ENCODE measurements around the gene PRKCE. TPM values are rescaled to one million over a fixed set of nuclear protein-coding genes. Genes with fewer than 3 reads are reported as not detected.

The PRKCE gene
- polyA plus RNA-seq, 1 of the 3 experiments (the other 2 are of a cell fraction), result 16.3 TPM

DNA sequence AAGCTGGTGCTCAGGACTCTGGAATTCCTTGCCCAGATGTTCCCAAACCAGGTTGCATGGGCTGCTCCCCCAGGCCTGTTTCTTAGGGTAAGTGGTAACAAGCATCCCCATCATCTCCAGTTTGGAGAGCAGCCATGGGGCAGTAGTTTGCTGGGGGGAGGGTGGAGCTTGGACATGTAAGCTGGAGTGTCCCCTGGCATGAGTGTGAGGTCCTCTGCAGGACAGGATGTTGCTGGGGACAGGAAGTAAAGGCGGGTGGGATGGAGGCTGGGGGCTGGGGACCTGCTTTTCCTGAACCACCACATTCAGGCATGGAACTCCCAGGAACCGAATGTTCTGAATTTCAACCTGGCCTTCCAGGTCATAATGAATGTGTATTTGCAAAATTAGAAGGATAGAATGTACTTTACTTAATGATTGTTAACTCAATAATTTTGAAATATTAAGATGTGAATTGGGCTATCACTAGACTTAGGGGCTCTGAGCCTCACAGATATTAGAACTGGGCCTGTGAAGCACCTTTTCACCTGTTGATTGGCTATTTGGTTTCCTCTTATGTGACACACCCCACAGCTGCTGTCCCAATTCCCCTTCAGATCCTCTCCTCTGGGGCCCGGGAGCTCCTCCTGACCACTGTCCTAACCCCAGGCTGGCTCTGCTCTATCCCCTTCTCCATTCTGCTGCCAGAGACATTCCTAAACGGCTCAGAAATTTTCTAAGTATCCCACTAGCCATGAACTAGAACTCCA lies 579.4 kb downstream of the PRKCE start (continued):
- TF ChIP-seq, protein P1, sequence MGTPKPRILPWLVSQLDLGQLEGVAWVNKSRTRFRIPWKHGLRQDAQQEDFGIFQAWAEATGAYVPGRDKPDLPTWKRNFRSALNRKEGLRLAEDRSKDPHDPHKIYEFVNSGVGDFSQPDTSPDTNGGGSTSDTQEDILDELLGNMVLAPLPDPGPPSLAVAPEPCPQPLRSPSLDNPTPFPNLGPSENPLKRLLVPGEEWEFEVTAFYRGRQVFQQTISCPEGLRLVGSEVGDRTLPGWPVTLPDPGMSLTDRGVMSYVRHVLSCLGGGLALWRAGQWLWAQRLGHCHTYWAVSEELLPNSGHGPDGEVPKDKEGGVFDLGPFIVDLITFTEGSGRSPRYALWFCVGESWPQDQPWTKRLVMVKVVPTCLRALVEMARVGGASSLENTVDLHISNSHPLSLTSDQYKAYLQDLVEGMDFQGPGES (IDR thresholded peaks at IDR 0.05; ENCODE audit: low read depth, low read length), result no peak
- TF ChIP-seq RXRA (IDR thresholded peaks at IDR 0.05; ENCODE audit: borderline replicate concordance, low read depth) (no peak), FOXM1 (IDR thresholded peaks at IDR 0.05; ENCODE audit: low read depth) (no peak), POLR2AphosphoS5 (IDR thresholded peaks at IDR 0.05; ENCODE audit: low read depth, low read length) (no peak)
- TF ChIP-seq, protein P2, sequence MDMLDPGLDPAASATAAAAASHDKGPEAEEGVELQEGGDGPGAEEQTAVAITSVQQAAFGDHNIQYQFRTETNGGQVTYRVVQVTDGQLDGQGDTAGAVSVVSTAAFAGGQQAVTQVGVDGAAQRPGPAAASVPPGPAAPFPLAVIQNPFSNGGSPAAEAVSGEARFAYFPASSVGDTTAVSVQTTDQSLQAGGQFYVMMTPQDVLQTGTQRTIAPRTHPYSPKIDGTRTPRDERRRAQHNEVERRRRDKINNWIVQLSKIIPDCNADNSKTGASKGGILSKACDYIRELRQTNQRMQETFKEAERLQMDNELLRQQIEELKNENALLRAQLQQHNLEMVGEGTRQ (IDR thresholded peaks at IDR 0.05; ENCODE audit: borderline replicate concordance, low read depth, low read length), result no peak

DNA sequence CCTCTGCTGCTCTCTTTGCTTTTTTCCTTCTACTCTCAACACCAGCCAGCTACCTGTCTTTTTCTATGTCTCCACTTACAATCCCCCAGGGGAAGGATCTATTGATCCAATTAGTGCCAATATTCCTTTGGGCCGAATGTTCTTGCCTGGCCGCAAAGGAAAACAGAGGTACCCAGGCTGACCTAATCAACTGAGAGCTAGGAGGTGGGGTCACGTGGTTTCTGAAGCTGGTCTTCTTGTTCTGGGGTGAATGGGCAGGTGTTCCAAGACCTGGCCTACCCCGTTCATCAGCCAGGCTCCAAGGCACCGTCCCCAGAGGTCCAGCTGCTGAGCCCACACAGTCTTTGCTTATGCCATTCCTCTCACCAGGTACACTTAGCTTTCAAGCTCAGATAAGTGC lies 580.2 kb downstream of the PRKCE start:
- no peak overlapping the region for H3K27ac ChIP-seq (ENCODE audit: low read depth in 2 of 2, low read length in 1 of 2)
- H4K20me1 ChIP-seq (ENCODE audit: insufficient read depth), result no peaks in the 10 kb centered on the region
- H2AFZ ChIP-seq (ENCODE audit: low read depth), result no peak overlapping the region
- no peak overlapping the region for H3K4me3 ChIP-seq (ENCODE audit: low read depth in 2 of 2, low read length in 1 of 2)
- POLR2A ChIA-PET, result interaction anchor here (1.2 kb wide), 1 partner anchor 65 kb away, joined by 3 read pairs; the partner anchor contains the start of gene EPAS1
- H3K9me2 ChIP-seq, result no peaks in the 10 kb centered on the region
- H3K4me1 ChIP-seq (ENCODE audit: control insufficient read depth in 1 of 2, insufficient read depth in 2 of 2, low read depth in 1 of 2, low read length in 1 of 2), result peaks cover 0 to 28% of the 10 kb centered on the region in 2 experiments; a peak in 2 of 4 replicates
- H3F3A ChIP-seq (replicated peaks; ENCODE audit: insufficient read depth), result no peaks in the 10 kb centered on the region
- H3K27me3 ChIP-seq (ENCODE audit: insufficient read depth), result no peaks in the 10 kb centered on the region
- CTCF ChIA-PET, result interaction anchor here (0.5 to 1.5 kb wide), 4 partner anchors 24 to 221 kb away, joined by 3 to 6 read pairs (median 4); no protein-coding TSS in a partner anchor
- H3K79me2 ChIP-seq (ENCODE audit: insufficient read depth), result no peaks in the 10 kb centered on the region
- TF ChIP-seq ELF1 (IDR thresholded peaks at IDR 0.05) (no peak), FOXM1 (IDR thresholded peaks at IDR 0.05; ENCODE audit: low read depth) (no peak), FOSL2 (IDR thresholded peaks at IDR 0.05; ENCODE audit: borderline replicate concordance, low read depth) (no peak)
- TF ChIP-seq, protein P3, sequence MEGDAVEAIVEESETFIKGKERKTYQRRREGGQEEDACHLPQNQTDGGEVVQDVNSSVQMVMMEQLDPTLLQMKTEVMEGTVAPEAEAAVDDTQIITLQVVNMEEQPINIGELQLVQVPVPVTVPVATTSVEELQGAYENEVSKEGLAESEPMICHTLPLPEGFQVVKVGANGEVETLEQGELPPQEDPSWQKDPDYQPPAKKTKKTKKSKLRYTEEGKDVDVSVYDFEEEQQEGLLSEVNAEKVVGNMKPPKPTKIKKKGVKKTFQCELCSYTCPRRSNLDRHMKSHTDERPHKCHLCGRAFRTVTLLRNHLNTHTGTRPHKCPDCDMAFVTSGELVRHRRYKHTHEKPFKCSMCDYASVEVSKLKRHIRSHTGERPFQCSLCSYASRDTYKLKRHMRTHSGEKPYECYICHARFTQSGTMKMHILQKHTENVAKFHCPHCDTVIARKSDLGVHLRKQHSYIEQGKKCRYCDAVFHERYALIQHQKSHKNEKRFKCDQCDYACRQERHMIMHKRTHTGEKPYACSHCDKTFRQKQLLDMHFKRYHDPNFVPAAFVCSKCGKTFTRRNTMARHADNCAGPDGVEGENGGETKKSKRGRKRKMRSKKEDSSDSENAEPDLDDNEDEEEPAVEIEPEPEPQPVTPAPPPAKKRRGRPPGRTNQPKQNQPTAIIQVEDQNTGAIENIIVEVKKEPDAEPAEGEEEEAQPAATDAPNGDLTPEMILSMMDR (IDR thresholded peaks at IDR 0.05), result no peak
- 91% methylated on average over 5 of the region's 5 CpGs for WGBS (ENCODE audit: low lambda C conversion rate)
- no peaks in the 10 kb centered on the region for H3K9me3 ChIP-seq
- H3K36me3 ChIP-seq (replicated peaks in 1 of 2; ENCODE audit: control insufficient read depth in 1 of 2, insufficient read depth in 2 of 2, low read length in 1 of 2), result no peaks in the 10 kb centered on the region
- H3K9ac ChIP-seq, result no peak overlapping the region
- H3K4me2 ChIP-seq, result no peak overlapping the region
- no peak for DNase-seq

DNA sequence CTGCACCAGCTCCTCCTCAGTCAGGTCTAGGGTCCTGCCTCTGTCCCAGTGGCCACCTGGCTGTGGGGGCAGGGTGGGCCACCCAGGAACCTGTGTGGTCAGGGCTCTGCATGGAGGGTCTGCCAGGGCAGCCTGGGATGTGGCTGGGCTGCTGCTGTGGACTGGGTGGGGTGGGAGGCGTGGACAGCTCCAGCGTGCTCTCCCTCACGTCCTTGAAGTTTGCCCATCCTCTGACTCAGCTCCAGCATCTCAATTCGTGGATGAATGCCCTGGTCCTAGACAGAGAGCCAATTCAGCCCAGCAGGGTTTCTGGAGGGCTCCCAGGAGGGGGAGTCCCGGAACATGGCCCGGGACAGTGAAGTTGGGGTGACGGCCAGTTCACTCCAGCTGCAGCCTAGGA lies 581.4 kb downstream of the PRKCE start:
- H3K9me2 ChIP-seq, result no peaks in the 10 kb centered on the region
- CTCF ChIA-PET, result interaction anchor here (1.1 to 1.5 kb wide), 2 partner anchors 17 to 153 kb away, joined by 3 to 5 read pairs; no protein-coding TSS in a partner anchor
- no peak overlapping the region for H3K9ac ChIP-seq
- no CpG with 5 or more reads among the region's 7 CpGs for WGBS (ENCODE audit: low lambda C conversion rate)
- H2AFZ ChIP-seq (ENCODE audit: low read depth), result no peak overlapping the region
- H3F3A ChIP-seq (replicated peaks; ENCODE audit: insufficient read depth), result no peaks in the 10 kb centered on the region
- peaks cover 0 to 40% of the 10 kb centered on the region in 2 experiments; a peak in 2 of 4 replicates for H3K4me1 ChIP-seq (ENCODE audit: control insufficient read depth in 1 of 2, insufficient read depth in 2 of 2, low read depth in 1 of 2, low read length in 1 of 2)
- H3K9me3 ChIP-seq, result no peaks in the 10 kb centered on the region
- POLR2A ChIA-PET, result interaction anchor here (0.9 kb wide), 1 partner anchor 64 kb away, joined by 3 read pairs; the partner anchor contains the start of gene EPAS1
- H4K20me1 ChIP-seq (ENCODE audit: insufficient read depth), result no peaks in the 10 kb centered on the region
- no peaks in the 10 kb centered on the region for H3K79me2 ChIP-seq (ENCODE audit: insufficient read depth)
- no peak overlapping the region for H3K4me3 ChIP-seq (ENCODE audit: low read depth in 2 of 2, low read length in 1 of 2)
- H3K4me2 ChIP-seq, result no peak overlapping the region
- DNase-seq, result no peak
- no peaks in the 10 kb centered on the region for H3K27me3 ChIP-seq (ENCODE audit: insufficient read depth)
- H3K27ac ChIP-seq (ENCODE audit: low read depth in 2 of 2, low read length in 1 of 2), result no peak overlapping the region
- H3K36me3 ChIP-seq (replicated peaks in 1 of 2; ENCODE audit: control insufficient read depth in 1 of 2, insufficient read depth in 2 of 2, low read length in 1 of 2), result no peaks in the 10 kb centered on the region
- TF ChIP-seq, protein P4, sequence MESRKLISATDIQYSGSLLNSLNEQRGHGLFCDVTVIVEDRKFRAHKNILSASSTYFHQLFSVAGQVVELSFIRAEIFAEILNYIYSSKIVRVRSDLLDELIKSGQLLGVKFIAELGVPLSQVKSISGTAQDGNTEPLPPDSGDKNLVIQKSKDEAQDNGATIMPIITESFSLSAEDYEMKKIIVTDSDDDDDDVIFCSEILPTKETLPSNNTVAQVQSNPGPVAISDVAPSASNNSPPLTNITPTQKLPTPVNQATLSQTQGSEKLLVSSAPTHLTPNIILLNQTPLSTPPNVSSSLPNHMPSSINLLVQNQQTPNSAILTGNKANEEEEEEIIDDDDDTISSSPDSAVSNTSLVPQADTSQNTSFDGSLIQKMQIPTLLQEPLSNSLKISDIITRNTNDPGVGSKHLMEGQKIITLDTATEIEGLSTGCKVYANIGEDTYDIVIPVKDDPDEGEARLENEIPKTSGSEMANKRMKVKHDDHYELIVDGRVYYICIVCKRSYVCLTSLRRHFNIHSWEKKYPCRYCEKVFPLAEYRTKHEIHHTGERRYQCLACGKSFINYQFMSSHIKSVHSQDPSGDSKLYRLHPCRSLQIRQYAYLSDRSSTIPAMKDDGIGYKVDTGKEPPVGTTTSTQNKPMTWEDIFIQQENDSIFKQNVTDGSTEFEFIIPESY (IDR thresholded peaks at IDR 0.05; ENCODE audit: borderline replicate concordance, low read depth), result no peak
- no peak for TF ChIP-seq NFIC (IDR thresholded peaks at IDR 0.05; ENCODE audit: borderline replicate concordance)
- TF ChIP-seq, protein P5, sequence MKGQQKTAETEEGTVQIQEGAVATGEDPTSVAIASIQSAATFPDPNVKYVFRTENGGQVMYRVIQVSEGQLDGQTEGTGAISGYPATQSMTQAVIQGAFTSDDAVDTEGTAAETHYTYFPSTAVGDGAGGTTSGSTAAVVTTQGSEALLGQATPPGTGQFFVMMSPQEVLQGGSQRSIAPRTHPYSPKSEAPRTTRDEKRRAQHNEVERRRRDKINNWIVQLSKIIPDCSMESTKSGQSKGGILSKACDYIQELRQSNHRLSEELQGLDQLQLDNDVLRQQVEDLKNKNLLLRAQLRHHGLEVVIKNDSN (IDR thresholded peaks at IDR 0.05; ENCODE audit: borderline replicate concordance, low read depth), result no peak
- TF ChIP-seq, protein P6, sequence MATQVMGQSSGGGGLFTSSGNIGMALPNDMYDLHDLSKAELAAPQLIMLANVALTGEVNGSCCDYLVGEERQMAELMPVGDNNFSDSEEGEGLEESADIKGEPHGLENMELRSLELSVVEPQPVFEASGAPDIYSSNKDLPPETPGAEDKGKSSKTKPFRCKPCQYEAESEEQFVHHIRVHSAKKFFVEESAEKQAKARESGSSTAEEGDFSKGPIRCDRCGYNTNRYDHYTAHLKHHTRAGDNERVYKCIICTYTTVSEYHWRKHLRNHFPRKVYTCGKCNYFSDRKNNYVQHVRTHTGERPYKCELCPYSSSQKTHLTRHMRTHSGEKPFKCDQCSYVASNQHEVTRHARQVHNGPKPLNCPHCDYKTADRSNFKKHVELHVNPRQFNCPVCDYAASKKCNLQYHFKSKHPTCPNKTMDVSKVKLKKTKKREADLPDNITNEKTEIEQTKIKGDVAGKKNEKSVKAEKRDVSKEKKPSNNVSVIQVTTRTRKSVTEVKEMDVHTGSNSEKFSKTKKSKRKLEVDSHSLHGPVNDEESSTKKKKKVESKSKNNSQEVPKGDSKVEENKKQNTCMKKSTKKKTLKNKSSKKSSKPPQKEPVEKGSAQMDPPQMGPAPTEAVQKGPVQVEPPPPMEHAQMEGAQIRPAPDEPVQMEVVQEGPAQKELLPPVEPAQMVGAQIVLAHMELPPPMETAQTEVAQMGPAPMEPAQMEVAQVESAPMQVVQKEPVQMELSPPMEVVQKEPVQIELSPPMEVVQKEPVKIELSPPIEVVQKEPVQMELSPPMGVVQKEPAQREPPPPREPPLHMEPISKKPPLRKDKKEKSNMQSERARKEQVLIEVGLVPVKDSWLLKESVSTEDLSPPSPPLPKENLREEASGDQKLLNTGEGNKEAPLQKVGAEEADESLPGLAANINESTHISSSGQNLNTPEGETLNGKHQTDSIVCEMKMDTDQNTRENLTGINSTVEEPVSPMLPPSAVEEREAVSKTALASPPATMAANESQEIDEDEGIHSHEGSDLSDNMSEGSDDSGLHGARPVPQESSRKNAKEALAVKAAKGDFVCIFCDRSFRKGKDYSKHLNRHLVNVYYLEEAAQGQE (IDR thresholded peaks at IDR 0.05; ENCODE audit: low read depth, low read length), result no peak

Data from SK-N-SH (cell line).